ENCODE measurements around the gene GPSM3. TPM values are rescaled to one million over a fixed set of nuclear protein-coding genes. Genes with fewer than 3 reads are reported as not detected.
"Not testable (repeated sequence)": the region's sequence is repeated elsewhere in the genome, so short reads cannot be mapped to it uniquely, and the experiment has no call there.

Gene GPSM3
- total RNA-seq, 1 experiment from 2014 or later, result 4.8 TPM

GRCh38 chr6:32195652-32195901 is 3.1 kb upstream of the GPSM3 start:
- ChIA-PET CTCF (interaction anchor here (0.6 to 1.0 kb wide), 4 partner anchors 18 to 174 kb away, joined by 3 to 4 read pairs (median 4); partner anchors contain the start of gene EGFL8), POLR2A (ENCODE audit: low non-redundant PET) (interaction anchor here (0.5 to 1.0 kb wide), 4 partner anchors 60 to 776 kb away, joined by 3 to 4 read pairs (median 4); no protein-coding TSS in a partner anchor)
- Histone ChIP-seq H3K4me3 (ENCODE audit: low read depth, low read length, poor library complexity, severe bottlenecking) (peak overlapping the region; percentile 64), H3K27ac (ENCODE audit: low read depth, low read length, poor library complexity, severe bottlenecking) (peak overlapping the region; percentile 99), H3K36me3 (ENCODE audit: insufficient read depth, low read length, poor library complexity, severe bottlenecking) (no peaks in the 10 kb centered on the region), H3K27me3 (replicated peaks; ENCODE audit: insufficient read depth, low read depth, low read length, poor library complexity) (no peaks in the 10 kb centered on the region), H3K9me3 (ENCODE audit: low read depth, low read length, poor library complexity, severe bottlenecking) (no peaks in the 10 kb centered on the region), H3K4me1 (ENCODE audit: insufficient read depth, low read length, poor library complexity, severe bottlenecking) (peaks cover 41% of the 10 kb centered on the region)
- intact Hi-C loops (cut with micrococcal nuclease; ENCODE audit: unreplicated experiment), result loop anchor here (1.0 to 2.0 kb wide), 2 partner anchors 67 to 76 kb away; partner anchors contain the start of gene ATF6B
- TF ChIP-seq EZH2 (IDR thresholded peaks at IDR 0.05; ENCODE audit: borderline replicate concordance, low read depth, low read length, poor library complexity, severe bottlenecking), result no peak
- TF ChIP-seq CTCF (conservative IDR thresholded peaks at IDR 0.05; ENCODE audit: low read depth, low read length), result peak; percentile 12; the same call in 1 of the 2 replicates
- no TSS peak for BruUV-seq (replicated peaks)
- peak; percentile 100 for DNase-seq (ENCODE audit: low spot score)

GRCh38 chr6:32194825-32195651 is 2.6 kb upstream of the GPSM3 start:
- intact Hi-C loops (cut with micrococcal nuclease; ENCODE audit: unreplicated experiment), result loop anchor here (1.0 to 2.0 kb wide), 2 partner anchors 66 to 76 kb away; partner anchors contain the start of gene ATF6B
- no peaks in the 10 kb centered on the region for H3K27me3 ChIP-seq (replicated peaks; ENCODE audit: insufficient read depth, low read depth, low read length, poor library complexity)
- peak overlapping the region; percentile 64 for H3K4me3 ChIP-seq (ENCODE audit: low read depth, low read length, poor library complexity, severe bottlenecking)
- peak; percentile 76 for DNase-seq (ENCODE audit: low spot score)
- no peaks in the 10 kb centered on the region for H3K9me3 ChIP-seq (ENCODE audit: low read depth, low read length, poor library complexity, severe bottlenecking)
- TSS peak; percentile 89 for BruUV-seq (replicated peaks)
- no peak for TF ChIP-seq EZH2 (IDR thresholded peaks at IDR 0.05; ENCODE audit: borderline replicate concordance, low read depth, low read length, poor library complexity, severe bottlenecking)
- peak; percentile 60 for TF ChIP-seq CTCF (conservative IDR thresholded peaks at IDR 0.05; ENCODE audit: low read depth, low read length)
- POLR2A ChIA-PET (ENCODE audit: low non-redundant PET), result interaction anchor here (0.5 to 1.0 kb wide), 3 partner anchors 66 to 777 kb away, joined by 3 to 4 read pairs (median 4); no protein-coding TSS in a partner anchor
- H3K4me1 ChIP-seq (ENCODE audit: insufficient read depth, low read length, poor library complexity, severe bottlenecking), result peaks cover 44% of the 10 kb centered on the region
- peak overlapping the region; percentile 99 for H3K27ac ChIP-seq (ENCODE audit: low read depth, low read length, poor library complexity, severe bottlenecking)
- CTCF ChIA-PET, result interaction anchor here (0.6 to 1.0 kb wide), 3 partner anchors 17 to 174 kb away, joined by 3 to 4 read pairs (median 4); partner anchors contain the start of gene EGFL8
- H3K36me3 ChIP-seq (ENCODE audit: insufficient read depth, low read length, poor library complexity, severe bottlenecking), result no peaks in the 10 kb centered on the region

GRCh38 chr6:32194388-32194787 is 1.9 kb upstream of the GPSM3 start:
- intact Hi-C loops (cut with micrococcal nuclease; ENCODE audit: unreplicated experiment), result loop anchor here (2.0 kb wide), 1 partner anchor 66 kb away; the partner anchor contains the start of gene ATF6B
- CTCF ChIA-PET, result no interaction called here
- no peaks in the 10 kb centered on the region for H3K36me3 ChIP-seq (ENCODE audit: insufficient read depth, low read length, poor library complexity, severe bottlenecking)
- no peaks in the 10 kb centered on the region for H3K9me3 ChIP-seq (ENCODE audit: low read depth, low read length, poor library complexity, severe bottlenecking)
- no TSS peak for BruUV-seq (replicated peaks)
- no peak overlapping the region for H3K4me3 ChIP-seq (ENCODE audit: low read depth, low read length, poor library complexity, severe bottlenecking)
- H3K27ac ChIP-seq (ENCODE audit: low read depth, low read length, poor library complexity, severe bottlenecking), result peak overlapping the region; percentile 99
- H3K27me3 ChIP-seq (replicated peaks; ENCODE audit: insufficient read depth, low read depth, low read length, poor library complexity), result no peaks in the 10 kb centered on the region
- TF ChIP-seq CTCF (conservative IDR thresholded peaks at IDR 0.05; ENCODE audit: low read depth, low read length) (no peak), EZH2 (IDR thresholded peaks at IDR 0.05; ENCODE audit: borderline replicate concordance, low read depth, low read length, poor library complexity, severe bottlenecking) (no peak)
- POLR2A ChIA-PET (ENCODE audit: low non-redundant PET), result no interaction called here
- no peak for DNase-seq (ENCODE audit: low spot score)
- H3K4me1 ChIP-seq (ENCODE audit: insufficient read depth, low read length, poor library complexity, severe bottlenecking), result peaks cover 44% of the 10 kb centered on the region

GRCh38 chr6:32193096-32193495 is 653 bp upstream of the GPSM3 start:
- H3K9me3 ChIP-seq (ENCODE audit: low read depth, low read length, poor library complexity, severe bottlenecking); DNase-seq (ENCODE audit: low spot score); H3K4me3 ChIP-seq (ENCODE audit: low read depth, low read length, poor library complexity, severe bottlenecking); POLR2A ChIA-PET (ENCODE audit: low non-redundant PET); CTCF ChIA-PET; intact Hi-C loops (cut with micrococcal nuclease; ENCODE audit: unreplicated experiment); H3K27me3 ChIP-seq (replicated peaks; ENCODE audit: insufficient read depth, low read depth, low read length, poor library complexity); H3K36me3 ChIP-seq (ENCODE audit: insufficient read depth, low read length, poor library complexity, severe bottlenecking); BruUV-seq (replicated peaks): not testable (repeated sequence)
- H3K4me1 ChIP-seq (ENCODE audit: insufficient read depth, low read length, poor library complexity, severe bottlenecking), result peaks cover 44% of the 10 kb centered on the region
- H3K27ac ChIP-seq (ENCODE audit: low read depth, low read length, poor library complexity, severe bottlenecking), result peak overlapping the region; percentile 94

All from A673 (cell line).